Kidney (tissue), 14 donors: ENCODE results near the gene MAP7. TPM values are rescaled to one million over a fixed set of nuclear protein-coding genes. Genes with fewer than 3 reads are reported as not detected.
"Not testable (repeated sequence)": the region's sequence is repeated elsewhere in the genome, so short reads cannot be mapped to it uniquely, and the experiment has no call there.

Experiments
- DNase-seq, 5 donors: peaks; one replicate each; pipeline ENCODE4 v3.0.0-alpha.2; 2013 to 2020
- FAIRE-seq: peaks from 2 replicates; lab custom pipeline; 2012; peaks lifted over from hg19 to GRCh38; lab: Jason Lieb, UNC
- H3K27ac ChIP-seq, 2 donors: one replicate each; pipeline ENCODE4 v1.7.0; 2013; ENCODE audit warnings: low read depth in 2 of 2, low read length in 2 of 2, inconsistent platforms in 1 of 2
- H3K27me3 ChIP-seq: one replicate; pipeline ENCODE4 v1.7.1; 2013; ENCODE audit warnings: low read length, inconsistent platforms; ENCODE audit not compliant: control insufficient read depth, insufficient read depth
- H3K36me3 ChIP-seq, 3 donors: one replicate each; pipeline versions ENCODE4 v1.7.0 to v1.7.1; 2013; ENCODE audit warnings: low read length in 3 of 3, control low read depth in 1 of 3, inconsistent platforms in 1 of 3; ENCODE audit not compliant: insufficient read depth in 3 of 3, control insufficient read depth in 2 of 3
- H3K4me1 ChIP-seq, 3 donors: one replicate each; pipeline versions ENCODE4 v1.7.0 to v1.7.1; 2013; ENCODE audit warnings: low read length in 3 of 3, inconsistent platforms in 1 of 3, low read depth in 1 of 3; ENCODE audit not compliant: control insufficient read depth in 2 of 3, insufficient read depth in 2 of 3
- H3K4me3 ChIP-seq, 3 donors: one replicate each; pipeline versions ENCODE4 v1.7.0 to v1.8.1; 2013; ENCODE audit warnings: low read length in 3 of 3, control low read depth in 1 of 3, inconsistent platforms in 1 of 3
- H3K9ac ChIP-seq, 3 donors: one replicate each; pipeline versions ENCODE4 v1.7.0 to v1.7.1; 2013; ENCODE audit warnings: low read length in 3 of 3, control low read depth in 1 of 3, inconsistent platforms in 1 of 3
- H3K9me3 ChIP-seq, 3 donors: one replicate each; pipeline versions ENCODE4 v1.7.0 to v1.7.1; 2013; ENCODE audit warnings: low read length in 3 of 3, control low read depth in 1 of 3, inconsistent platforms in 1 of 3; ENCODE audit not compliant: control insufficient read depth in 2 of 3, insufficient read depth in 1 of 3
- intact Hi-C: fragments of 100-400 bp; cut with DNase I; formaldehyde crosslinking; loops from one replicate; pipeline ENCODE4 v1.11.1; 2022
- polyA plus RNA-seq: library from polyadenylated mRNA; stranded (reverse); fragments of 350-450 nt; fragmentation: Illumina TruSeq; extraction: RNeasy Lipid Tissue Mini Kit (QIAGEN cat#74804); gene quantifications from one replicate; pipeline ENCODE4 v1.2.3, GENCODE V29; 2014; ENCODE audit warnings: low read depth, low replicate concordance; ENCODE audit not compliant: insufficient read depth
- total RNA-seq: library from RNA; stranded (reverse); fragmentation: NEBNext Ultra II Directional; extraction: Animal tissue kit (Norgen Biotek cat#: 25700); gene quantifications from one replicate; pipeline ENCODE4 v1.2.1, GENCODE V29; 2021
- TF ChIP-seq, protein P1 (sequence below): IDR thresholded peaks from 3 replicates; pipeline ENCODE4 v1.5.1; 2012; ENCODE audit warnings: mild to moderate bottlenecking, moderate library complexity, borderline replicate concordance; ENCODE audit not compliant: insufficient read depth; ENCODE audit errors: extremely low read depth
- donor health status: control.
- donor health status: control.
- donor health status: control.
- donor health status: control.
- donor health status: control.
- donor health status: DM: yes; HTN: yes; CAD: no.
- donor health status: Normal renal cell carcinoma (clear cell type).

The MAP7 gene
- total and polyA plus RNA-seq, 2 donors from 2014 or later = 16.0 to 40.0 TPM

DNA sequence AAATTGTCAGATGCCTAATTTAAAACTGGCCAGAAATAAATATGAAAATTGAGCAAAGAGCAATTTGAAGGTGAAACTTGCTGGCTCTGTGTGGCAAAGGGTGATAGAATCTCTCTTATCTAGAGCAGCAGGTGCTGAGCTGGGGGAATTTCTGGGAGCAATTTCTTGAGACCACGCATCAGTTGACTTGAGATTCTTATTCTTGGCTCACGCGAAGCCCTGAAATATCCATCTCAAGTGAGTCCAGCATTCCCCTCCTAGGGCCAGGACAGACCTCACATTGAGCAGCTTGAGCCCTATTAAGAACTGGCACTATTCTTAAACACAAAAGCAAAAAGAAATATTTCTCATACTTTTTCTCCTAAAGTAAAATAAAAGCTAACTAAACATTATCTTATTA lies 66.3 kb downstream of the MAP7 start:
- intact Hi-C loops = no loop called here
- Histone ChIP-seq H3K27ac (no peak overlapping the region), H3K4me1 (no peaks in the 10 kb centered on the region), H3K9ac (no peak overlapping the region), H3K9me3 (no peaks in the 10 kb centered on the region), H3K4me3 (no peak overlapping the region), H3K36me3 (no peaks in the 10 kb centered on the region), H3K27me3 (no peaks in the 10 kb centered on the region)
- FAIRE-seq = no peak
- DNase-seq = no peak
- TF ChIP-seq, protein P1, sequence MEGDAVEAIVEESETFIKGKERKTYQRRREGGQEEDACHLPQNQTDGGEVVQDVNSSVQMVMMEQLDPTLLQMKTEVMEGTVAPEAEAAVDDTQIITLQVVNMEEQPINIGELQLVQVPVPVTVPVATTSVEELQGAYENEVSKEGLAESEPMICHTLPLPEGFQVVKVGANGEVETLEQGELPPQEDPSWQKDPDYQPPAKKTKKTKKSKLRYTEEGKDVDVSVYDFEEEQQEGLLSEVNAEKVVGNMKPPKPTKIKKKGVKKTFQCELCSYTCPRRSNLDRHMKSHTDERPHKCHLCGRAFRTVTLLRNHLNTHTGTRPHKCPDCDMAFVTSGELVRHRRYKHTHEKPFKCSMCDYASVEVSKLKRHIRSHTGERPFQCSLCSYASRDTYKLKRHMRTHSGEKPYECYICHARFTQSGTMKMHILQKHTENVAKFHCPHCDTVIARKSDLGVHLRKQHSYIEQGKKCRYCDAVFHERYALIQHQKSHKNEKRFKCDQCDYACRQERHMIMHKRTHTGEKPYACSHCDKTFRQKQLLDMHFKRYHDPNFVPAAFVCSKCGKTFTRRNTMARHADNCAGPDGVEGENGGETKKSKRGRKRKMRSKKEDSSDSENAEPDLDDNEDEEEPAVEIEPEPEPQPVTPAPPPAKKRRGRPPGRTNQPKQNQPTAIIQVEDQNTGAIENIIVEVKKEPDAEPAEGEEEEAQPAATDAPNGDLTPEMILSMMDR = no peak

DNA sequence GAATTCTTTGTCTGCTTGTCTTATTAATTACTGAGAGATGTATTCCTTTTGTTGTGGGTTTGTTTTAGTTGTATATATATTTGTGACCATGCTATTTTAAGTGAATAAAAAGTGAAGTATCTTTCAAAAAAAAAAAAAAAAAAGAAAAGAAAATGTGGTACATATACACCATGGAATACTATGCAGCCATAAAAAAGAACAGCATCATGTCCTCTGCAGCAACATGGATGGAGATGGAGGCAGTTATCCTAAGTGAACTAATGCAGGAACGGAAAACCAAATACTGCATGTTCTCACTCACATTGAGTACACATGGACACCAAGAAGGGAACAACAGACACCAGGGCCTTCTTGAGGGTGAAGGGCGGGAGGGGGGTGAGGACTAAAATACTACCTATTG lies 67.2 kb downstream of the MAP7 start:
- intact Hi-C loops = not testable (repeated sequence)

DNA sequence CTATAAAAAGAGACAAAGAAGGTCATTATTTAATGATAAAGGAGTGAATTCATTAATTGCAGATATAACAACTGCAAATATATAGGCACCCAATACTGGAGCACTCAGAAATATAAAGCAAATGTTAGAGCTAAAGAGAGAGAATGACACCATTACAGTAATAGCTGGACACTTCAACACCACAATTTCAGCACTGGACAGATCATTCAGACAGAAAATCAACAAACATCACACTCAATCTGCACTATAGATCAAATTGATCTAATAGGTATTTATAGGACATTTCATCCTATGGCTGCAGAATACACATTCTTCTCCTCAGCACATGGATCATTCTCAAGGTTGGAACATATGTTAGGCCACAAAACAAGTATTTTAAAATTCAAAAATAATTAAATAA lies 72.7 kb downstream of the MAP7 start:
- no peak overlapping the region for H3K9ac ChIP-seq
- intact Hi-C loops = no loop called here
- H3K27ac ChIP-seq = no peak overlapping the region
- no peaks in the 10 kb centered on the region for H3K4me1 ChIP-seq
- DNase-seq (peak in 1 of 5 donors; percentile 11), FAIRE-seq (no peak)
- no peaks in the 10 kb centered on the region for H3K36me3 ChIP-seq
- H3K27me3 ChIP-seq = no peaks in the 10 kb centered on the region
- no peaks in the 10 kb centered on the region for H3K9me3 ChIP-seq
- no peak overlapping the region for H3K4me3 ChIP-seq
- TF ChIP-seq, protein P1 = no peak

More for the DNA sequence above, 67.2 kb downstream of the MAP7 start:
- not testable (repeated sequence) for H3K27me3 ChIP-seq, H3K9me3 ChIP-seq, FAIRE-seq, DNase-seq, H3K4me3 ChIP-seq, H3K9ac ChIP-seq, H3K4me1 ChIP-seq, H3K36me3 ChIP-seq, H3K27ac ChIP-seq

DNA sequence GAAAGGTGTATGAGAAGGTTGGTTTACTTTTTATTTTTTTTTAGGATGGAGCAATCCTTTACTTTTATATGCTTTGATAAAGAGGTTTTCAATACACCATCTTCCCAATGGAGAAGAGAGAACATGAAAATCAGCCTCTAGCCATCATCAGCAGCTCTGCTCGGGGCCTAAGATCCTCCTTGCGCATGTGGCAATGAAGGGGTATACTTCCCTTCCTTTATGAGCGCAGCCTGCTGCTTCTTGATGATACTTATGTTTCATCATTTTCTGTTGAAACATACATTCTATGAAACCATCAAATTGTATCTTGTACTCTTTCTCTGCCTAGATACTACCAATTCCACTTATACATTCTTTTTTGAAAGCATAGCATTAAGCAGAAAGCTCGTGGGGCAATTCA lies 74.5 kb downstream of the MAP7 start:
- Histone ChIP-seq H3K4me1 (no peaks in the 10 kb centered on the region), H3K9me3 (no peaks in the 10 kb centered on the region), H3K9ac (no peak overlapping the region), H3K27me3 (no peaks in the 10 kb centered on the region), H3K27ac (no peak overlapping the region), H3K36me3 (no peaks in the 10 kb centered on the region), H3K4me3 (no peak overlapping the region)
- intact Hi-C loops = no loop called here
- no peak for DNase-seq
- FAIRE-seq = no peak
- TF ChIP-seq, protein P1 = no peak
